Keratinocyte (primary cell): ENCODE measurements around the gene STX16. TPM values are rescaled to one million over a fixed set of nuclear protein-coding genes. Genes with fewer than 3 reads are reported as not detected.
A peak's percentile ranks its signal among the peaks of the same experiment; 100 is the strongest.

ENCODE experiments used
- DNase-seq: peaks from one replicate; pipeline ENCODE4 v3.0.0-alpha.2; 2011; ENCODE audit warnings: low read depth, missing footprints, low spot score
- FAIRE-seq: peaks from 2 replicates; lab custom pipeline; 2011; peaks lifted over from hg19 to GRCh38; lab: Jason Lieb, UNC
- H2AFZ ChIP-seq: 2 replicates; pipeline ENCODE4 v1.6.0; 2012; ENCODE audit warnings: low read length, control low read depth, inconsistent platforms; ENCODE audit not compliant: control insufficient read depth
- H3K27ac ChIP-seq: 2 replicates; pipeline ENCODE4 v1.5.1; 2011; ENCODE audit warnings: low read length; ENCODE audit not compliant: control insufficient read depth, insufficient read depth
- H3K27me3 ChIP-seq: 3 replicates; pipeline ENCODE4 v1.6.0; 2011; ENCODE audit warnings: low read length; ENCODE audit not compliant: control insufficient read depth, insufficient read depth; ENCODE audit errors: extremely low read depth
- H3K36me3 ChIP-seq, 2 experiments: 2 replicates in 1 of 2; 3 replicates in 1 of 2; pipeline ENCODE4 v1.5.1; 2011; ENCODE audit warnings: low read length in 2 of 2, mild to moderate bottlenecking in 1 of 2; ENCODE audit not compliant: control insufficient read depth in 2 of 2, insufficient read depth in 2 of 2; ENCODE audit errors: extremely low read depth in 1 of 2
- H3K4me1 ChIP-seq: 3 replicates; pipeline ENCODE4 v1.5.1; 2011; ENCODE audit warnings: low read length; ENCODE audit not compliant: control insufficient read depth, insufficient read depth; ENCODE audit errors: extremely low read depth
- H3K4me2 ChIP-seq: 3 replicates; pipeline ENCODE4 v1.6.0; 2011; ENCODE audit warnings: low read depth, low read length; ENCODE audit not compliant: control insufficient read depth, insufficient read depth; ENCODE audit errors: extremely low read depth
- H3K4me3 ChIP-seq, 3 experiments: fragments of 200-600 bp in 1 of 3; sonication (generic) in 1 of 3; 2 replicates in 2 of 3; 3 replicates in 1 of 3; pipeline ENCODE4 v1.5.1; 2011 to 2016; ENCODE audit warnings: low read length in 3 of 3, mild to moderate bottlenecking in 3 of 3, control low read depth in 2 of 3, inconsistent platforms in 1 of 3, low read depth in 1 of 3, mixed read lengths in 1 of 3, mixed run types in 1 of 3, moderate library complexity in 1 of 3; ENCODE audit not compliant: control insufficient read depth in 2 of 3, insufficient read depth in 2 of 3; ENCODE audit errors: extremely low read depth in 1 of 3
- H3K79me2 ChIP-seq: 2 replicates; pipeline ENCODE4 v1.6.0; 2012; ENCODE audit warnings: low read length; ENCODE audit not compliant: control insufficient read depth, insufficient read depth
- H3K9ac ChIP-seq: 3 replicates; pipeline ENCODE4 v1.6.0; 2011; ENCODE audit warnings: low read length; ENCODE audit not compliant: control insufficient read depth, insufficient read depth; ENCODE audit errors: extremely low read depth
- H3K9me1 ChIP-seq: 3 replicates; pipeline ENCODE4 v1.6.0; 2011; ENCODE audit warnings: low read length; ENCODE audit not compliant: control insufficient read depth, insufficient read depth; ENCODE audit errors: extremely low read depth
- H3K9me3 ChIP-seq: 2 replicates; pipeline ENCODE4 v1.5.1; 2012; ENCODE audit warnings: low read depth, low read length; ENCODE audit not compliant: control insufficient read depth
- H4K20me1 ChIP-seq: 3 replicates; pipeline ENCODE4 v1.6.0; 2011; ENCODE audit warnings: low read length; ENCODE audit not compliant: control insufficient read depth, insufficient read depth; ENCODE audit errors: extremely low read depth
- EZH2 ChIP-seq: IDR thresholded peaks from one replicate; pipeline ENCODE4 v1.6.1; 2012; ENCODE audit warnings: inconsistent platforms, mild to moderate bottlenecking, low read length, moderate library complexity
- dilution Hi-C: fragments of 300-500 bp; cut with MboI; formaldehyde crosslinking; loops from one replicate; pipeline ENCODE4 v1.7.0; 2020; ENCODE audit warnings: low sequenced_read_pairs; ENCODE audit not compliant: extremely low pct_ligation_motif_present
- polyA plus RNA-seq, 5 experiments: library from polyadenylated mRNA; depleted of rRNA in 3 of 5; stranded (reverse) in 3 of 5; stranded (forward) in 1 of 5; unstranded in 1 of 5; fragments of >200 nt; gene quantifications; 1 replicate in 1 of 5; 2 replicates in 3 of 5; 3 replicates in 1 of 5; pipeline versions ENCODE4 v1.2.1 to v1.2.3, GENCODE V29; 2011 to 2012; ENCODE audit warnings: missing spikeins in 2 of 5, low read depth in 1 of 5, low replicate concordance in 1 of 5
- TF ChIP-seq, protein P1 (sequence below), 3 experiments: IDR thresholded peaks in 1 of 3; conservative IDR thresholded peaks in 1 of 3; optimal IDR thresholded peaks in 1 of 3; 2 replicates in 2 of 3; 3 replicates in 1 of 3; pipeline versions ENCODE3 to v1.5.1; 2011; ENCODE audit warnings: low read length in 3 of 3, mild to moderate bottlenecking in 3 of 3, moderate library complexity in 2 of 3, control low read depth in 1 of 3, inconsistent platforms in 1 of 3; ENCODE audit not compliant: insufficient read depth in 2 of 3; ENCODE audit errors: extremely low read depth in 1 of 3

The STX16 gene
- polyA plus RNA-seq, 1 donor (not counting 4 experiments of a cell fraction or from before 2014, with no cell fraction given): 69.7 TPM

GRCh38 chr20:58629215-58629580 is 21.9 kb upstream of the STX16 start:
- no peak overlapping the region for H3K4me3 ChIP-seq
- H4K20me1 ChIP-seq: no peaks in the 10 kb centered on the region
- H3K9me3 ChIP-seq: no peaks in the 10 kb centered on the region
- no peak for TF ChIP-seq EZH2
- TF ChIP-seq, protein P1, sequence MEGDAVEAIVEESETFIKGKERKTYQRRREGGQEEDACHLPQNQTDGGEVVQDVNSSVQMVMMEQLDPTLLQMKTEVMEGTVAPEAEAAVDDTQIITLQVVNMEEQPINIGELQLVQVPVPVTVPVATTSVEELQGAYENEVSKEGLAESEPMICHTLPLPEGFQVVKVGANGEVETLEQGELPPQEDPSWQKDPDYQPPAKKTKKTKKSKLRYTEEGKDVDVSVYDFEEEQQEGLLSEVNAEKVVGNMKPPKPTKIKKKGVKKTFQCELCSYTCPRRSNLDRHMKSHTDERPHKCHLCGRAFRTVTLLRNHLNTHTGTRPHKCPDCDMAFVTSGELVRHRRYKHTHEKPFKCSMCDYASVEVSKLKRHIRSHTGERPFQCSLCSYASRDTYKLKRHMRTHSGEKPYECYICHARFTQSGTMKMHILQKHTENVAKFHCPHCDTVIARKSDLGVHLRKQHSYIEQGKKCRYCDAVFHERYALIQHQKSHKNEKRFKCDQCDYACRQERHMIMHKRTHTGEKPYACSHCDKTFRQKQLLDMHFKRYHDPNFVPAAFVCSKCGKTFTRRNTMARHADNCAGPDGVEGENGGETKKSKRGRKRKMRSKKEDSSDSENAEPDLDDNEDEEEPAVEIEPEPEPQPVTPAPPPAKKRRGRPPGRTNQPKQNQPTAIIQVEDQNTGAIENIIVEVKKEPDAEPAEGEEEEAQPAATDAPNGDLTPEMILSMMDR (optimal IDR thresholded peaks at IDR 0.05 in 1 of 3, IDR thresholded peaks at IDR 0.05 in 1 of 3, conservative IDR thresholded peaks at IDR 0.05 in 1 of 3; ENCODE audit: extremely low read depth in 1 of 3, insufficient read depth in 2 of 3, low read length in 3 of 3): no peak
- FAIRE-seq (peak; percentile 53), DNase-seq (no peak)
- no peaks in the 10 kb centered on the region for H3K36me3 ChIP-seq
- H3K27ac ChIP-seq: no peak overlapping the region
- H3K27me3 ChIP-seq: no peaks in the 10 kb centered on the region
- H3K4me2 ChIP-seq: no peak overlapping the region
- H3K4me1 ChIP-seq: peaks cover 27% of the 10 kb centered on the region
- dilution Hi-C loops: no loop called here
- no peaks in the 10 kb centered on the region for H3K79me2 ChIP-seq
- no peak overlapping the region for H3K9ac ChIP-seq
- no peaks in the 10 kb centered on the region for H3K9me1 ChIP-seq
- no peak overlapping the region for H2AFZ ChIP-seq

DNA sequence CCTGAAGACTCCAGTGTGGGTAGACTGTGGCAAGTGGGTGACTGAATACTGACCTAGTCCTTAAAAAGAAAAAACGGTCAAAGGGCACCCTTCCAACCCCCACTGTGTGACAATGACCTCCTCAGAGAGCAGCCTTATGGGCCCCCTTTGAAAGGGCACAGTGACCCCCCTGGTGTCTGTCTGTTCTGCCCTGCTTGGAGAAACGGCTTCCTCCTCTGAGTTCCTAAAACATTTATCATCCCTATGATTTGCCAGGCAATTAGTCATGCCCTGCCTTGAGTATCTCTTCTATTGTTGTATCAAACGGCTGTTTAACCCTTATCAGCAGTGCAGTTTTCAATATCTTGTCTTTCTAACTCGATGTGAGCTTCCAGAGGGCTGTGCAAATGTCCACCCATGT is 21.0 kb upstream of the STX16 start:
- FAIRE-seq (peak; percentile 90), DNase-seq (no peak)
- Histone ChIP-seq H3K27ac (no peak overlapping the region), H3K9me1 (no peaks in the 10 kb centered on the region), H3K4me2 (peak overlapping the region; percentile 55), H3K4me3 (no peak overlapping the region), H3K36me3 (no peaks in the 10 kb centered on the region), H2AFZ (peak overlapping the region; percentile 8), H3K79me2 (no peaks in the 10 kb centered on the region), H4K20me1 (no peaks in the 10 kb centered on the region), H3K9me3 (no peaks in the 10 kb centered on the region), H3K4me1 (peaks cover 26% of the 10 kb centered on the region), H3K27me3 (peaks cover under 1% of the 10 kb centered on the region), H3K9ac (no peak overlapping the region)
- no peak for TF ChIP-seq EZH2
- TF ChIP-seq, protein P1 (optimal IDR thresholded peaks at IDR 0.05 in 1 of 3, IDR thresholded peaks at IDR 0.05 in 1 of 3, conservative IDR thresholded peaks at IDR 0.05 in 1 of 3; ENCODE audit: extremely low read depth in 1 of 3, insufficient read depth in 2 of 3, low read length in 3 of 3): peak in 1 of 3 experiments; percentile 12
- dilution Hi-C loops: no loop called here
